DMS53 treated with DMSO at 0.1 percent for 48 hours (cell line): Measurements from ENCODE around the gene KCND1.
"Not testable (repeated sequence)": the region's sequence is repeated elsewhere in the genome, so short reads cannot be mapped to it uniquely, and the experiment has no call there.

Experiments used
- DNase-seq: peaks from one replicate; lab custom pipeline; 2025; ENCODE audit not compliant: unreplicated experiment; lab: John Stamatoyannopoulos, UW

The KCND1 gene

GRCh38 chrX:48971249-48972219 lies at the start of gene KCND1:
Gene KCND1, minus strand, starts transcription at chrX:48971844. Its CDS starts 1,573 bp downstream, at chrX:48970271.
- no peak for DNase-seq

- no peak for DNase-seq
Observed at GRCh38 chrX:49019599-49020249, 48.1 kb upstream of the KCND1 start.

GRCh38 chrX:49019050-49019449 lies 47.4 kb upstream of the KCND1 start:
- DNase-seq = no peak

GRCh38 chrX:49003696-49004095 lies 32.1 kb upstream of the KCND1 start:
- DNase-seq = no peak

- peak; percentile 83 for DNase-seq
Observed at GRCh38 chrX:49002091-49002935, 30.7 kb upstream of the KCND1 start, which contains the start of gene GRIPAP1. Gene GRIPAP1, minus strand, starts transcription at chrX:49002264. Its CDS starts 35 bp downstream, at chrX:49002229.

GRCh38 chrX:49001521-49002090 lies 30.0 kb upstream of the KCND1 start:
- peak; percentile 7 for DNase-seq

- DNase-seq = no peak
Observed at GRCh38 chrX:49000636-49001035, 29.0 kb upstream of the KCND1 start.

- no peak for DNase-seq
Observed at GRCh38 chrX:48999030-48999429, 27.4 kb upstream of the KCND1 start.

- no peak for DNase-seq
Observed at GRCh38 chrX:48998391-48998790, 26.7 kb upstream of the KCND1 start.

- no peak for DNase-seq
Observed at GRCh38 chrX:48997865-48998264, 26.2 kb upstream of the KCND1 start.

GRCh38 chrX:48997455-48997854 lies 25.8 kb upstream of the KCND1 start:
- no peak for DNase-seq

GRCh38 chrX:48996969-48997368 lies 25.3 kb upstream of the KCND1 start:
- no peak for DNase-seq

GRCh38 chrX:48992341-48992740 lies 20.7 kb upstream of the KCND1 start:
- DNase-seq = no peak

GRCh38 chrX:48989483-48989882 lies 17.8 kb upstream of the KCND1 start:
- no peak for DNase-seq

- DNase-seq = no peak
Observed at GRCh38 chrX:48983896-48984295, 12.3 kb upstream of the KCND1 start.

GRCh38 chrX:48983081-48983480 lies 11.4 kb upstream of the KCND1 start:
- no peak for DNase-seq

GRCh38 chrX:48981178-48981577 lies 9.5 kb upstream of the KCND1 start:
- DNase-seq = no peak

- DNase-seq = not testable (repeated sequence)
Observed at GRCh38 chrX:48980341-48980740, 8.7 kb upstream of the KCND1 start.

- DNase-seq = no peak
Observed at GRCh38 chrX:48978226-48978625, 6.6 kb upstream of the KCND1 start.

GRCh38 chrX:48976086-48976485 lies 4.4 kb upstream of the KCND1 start:
- no peak for DNase-seq

GRCh38 chrX:48975541-48975940 lies 3.9 kb upstream of the KCND1 start:
- no peak for DNase-seq
